ENCODE results near the gene FIG4. TPM values are rescaled to one million over a fixed set of nuclear protein-coding genes. Genes with fewer than 3 reads are reported as not detected.
"Not testable (repeated sequence)": the region's sequence is repeated elsewhere in the genome, so short reads cannot be mapped to it uniquely, and the experiment has no call there.

Gene FIG4
- total RNA-seq, 1 donor from 2014 or later = 13.5 TPM

GRCh38 chr6:109769213-109769612 lies 78.1 kb downstream of the FIG4 start:
- Mint-ChIP-seq H3K27me3 (ENCODE audit: unreplicated experiment) (no peaks in the 10 kb centered on the region), H3K9me3 (ENCODE audit: unreplicated experiment) (no peaks in the 10 kb centered on the region), H3K27ac (ENCODE audit: unreplicated experiment) (no peak overlapping the region), H3K36me3 (ENCODE audit: unreplicated experiment) (peaks cover 22% of the 10 kb centered on the region), H3K4me3 (ENCODE audit: unreplicated experiment) (no peak overlapping the region), H3K4me1 (ENCODE audit: unreplicated experiment) (peaks cover 10% of the 10 kb centered on the region)
- TF ChIP-seq CTCF (IDR thresholded peaks at IDR 0.05) = no peak
- DNase-seq (ENCODE audit: extremely low spot score, unreplicated experiment) = no peak

DNA sequence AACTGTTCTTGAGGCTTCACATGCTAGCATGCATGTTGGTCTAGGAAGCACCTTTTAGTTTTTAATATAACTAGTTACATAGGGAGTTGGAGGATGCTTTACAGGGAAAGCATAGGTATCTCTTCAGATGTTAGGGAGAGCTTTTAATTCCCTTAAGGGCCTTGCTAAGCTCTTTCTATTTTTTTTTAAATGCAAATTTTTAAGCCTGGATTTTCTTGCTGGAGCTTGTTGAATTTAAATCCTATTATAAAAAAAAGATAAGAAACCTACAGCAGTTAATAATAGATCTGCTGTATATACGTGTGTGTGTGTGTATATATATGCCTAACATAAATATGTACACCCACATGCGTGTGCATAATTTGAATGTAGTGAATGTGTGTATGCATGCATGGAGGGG lies 79.0 kb downstream of the FIG4 start:
- Mint-ChIP-seq H3K4me1 (ENCODE audit: unreplicated experiment) (peaks cover 10% of the 10 kb centered on the region), H3K9me3 (ENCODE audit: unreplicated experiment) (no peaks in the 10 kb centered on the region), H3K36me3 (ENCODE audit: unreplicated experiment) (peaks cover 22% of the 10 kb centered on the region), H3K4me3 (ENCODE audit: unreplicated experiment) (no peak overlapping the region), H3K27ac (ENCODE audit: unreplicated experiment) (no peak overlapping the region), H3K27me3 (ENCODE audit: unreplicated experiment) (no peaks in the 10 kb centered on the region)
- no peak for TF ChIP-seq CTCF (IDR thresholded peaks at IDR 0.05)
- DNase-seq (ENCODE audit: extremely low spot score, unreplicated experiment) = no peak

GRCh38 chr6:109770779-109771178 lies 79.7 kb downstream of the FIG4 start:
- no peak for TF ChIP-seq CTCF (IDR thresholded peaks at IDR 0.05)
- Mint-ChIP-seq H3K27ac (ENCODE audit: unreplicated experiment) (no peak overlapping the region), H3K4me3 (ENCODE audit: unreplicated experiment) (no peak overlapping the region), H3K9me3 (ENCODE audit: unreplicated experiment) (no peaks in the 10 kb centered on the region), H3K4me1 (ENCODE audit: unreplicated experiment) (peaks cover 10% of the 10 kb centered on the region), H3K27me3 (ENCODE audit: unreplicated experiment) (no peaks in the 10 kb centered on the region), H3K36me3 (ENCODE audit: unreplicated experiment) (peaks cover 18% of the 10 kb centered on the region)
- DNase-seq (ENCODE audit: extremely low spot score, unreplicated experiment) = no peak

- not testable (repeated sequence) for H3K27ac Mint-ChIP-seq (ENCODE audit: unreplicated experiment); H3K9me3 Mint-ChIP-seq (ENCODE audit: unreplicated experiment); H3K27me3 Mint-ChIP-seq (ENCODE audit: unreplicated experiment); DNase-seq (ENCODE audit: extremely low spot score, unreplicated experiment); H3K4me3 Mint-ChIP-seq (ENCODE audit: unreplicated experiment)
- H3K36me3 Mint-ChIP-seq (ENCODE audit: unreplicated experiment) = peaks cover 11% of the 10 kb centered on the region
- H3K4me1 Mint-ChIP-seq (ENCODE audit: unreplicated experiment) = peaks cover 10% of the 10 kb centered on the region
Measured at GRCh38 chr6:109771939-109772755, 81.1 kb downstream of the FIG4 start.

DNA sequence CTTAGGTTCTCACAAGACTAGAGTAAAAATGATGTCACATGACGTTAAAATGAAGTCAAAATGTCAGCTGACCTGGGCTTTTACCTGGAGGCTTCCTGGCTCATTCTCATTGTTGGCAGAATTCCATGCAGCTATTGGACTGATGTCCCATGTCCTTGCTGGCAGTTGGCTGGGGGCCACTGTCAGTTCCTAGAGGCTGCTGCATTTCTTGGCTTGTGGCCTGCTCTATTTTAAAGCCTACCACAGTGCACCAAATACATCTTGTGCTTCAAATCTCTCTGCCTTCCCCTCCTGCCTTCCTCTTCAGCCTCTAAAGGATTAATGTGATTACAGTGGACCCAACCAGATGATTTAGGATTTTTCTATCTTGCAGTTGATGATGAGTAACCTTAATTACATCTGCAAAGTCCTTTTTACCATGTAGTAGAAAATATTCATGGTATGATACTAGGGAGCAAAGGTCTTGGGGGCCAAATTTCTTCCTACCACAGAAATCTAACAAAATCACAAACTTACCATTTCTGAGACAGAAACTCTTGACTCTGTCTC lies 81.9 kb downstream of the FIG4 start:
- Mint-ChIP-seq H3K36me3 (ENCODE audit: unreplicated experiment) (peaks cover 15% of the 10 kb centered on the region), H3K9me3 (ENCODE audit: unreplicated experiment) (no peaks in the 10 kb centered on the region), H3K27ac (ENCODE audit: unreplicated experiment) (no peak overlapping the region), H3K4me3 (ENCODE audit: unreplicated experiment) (no peak overlapping the region), H3K4me1 (ENCODE audit: unreplicated experiment) (peaks cover 10% of the 10 kb centered on the region), H3K27me3 (ENCODE audit: unreplicated experiment) (no peaks in the 10 kb centered on the region)
- TF ChIP-seq CTCF (IDR thresholded peaks at IDR 0.05) = no peak
- no peak for DNase-seq (ENCODE audit: extremely low spot score, unreplicated experiment)
